ENCODE measurements around the gene STC2.
"Not testable (repeated sequence)": the region's sequence is repeated elsewhere in the genome, so short reads cannot be mapped to it uniquely, and the experiment has no call there.

Gene STC2

DNA sequence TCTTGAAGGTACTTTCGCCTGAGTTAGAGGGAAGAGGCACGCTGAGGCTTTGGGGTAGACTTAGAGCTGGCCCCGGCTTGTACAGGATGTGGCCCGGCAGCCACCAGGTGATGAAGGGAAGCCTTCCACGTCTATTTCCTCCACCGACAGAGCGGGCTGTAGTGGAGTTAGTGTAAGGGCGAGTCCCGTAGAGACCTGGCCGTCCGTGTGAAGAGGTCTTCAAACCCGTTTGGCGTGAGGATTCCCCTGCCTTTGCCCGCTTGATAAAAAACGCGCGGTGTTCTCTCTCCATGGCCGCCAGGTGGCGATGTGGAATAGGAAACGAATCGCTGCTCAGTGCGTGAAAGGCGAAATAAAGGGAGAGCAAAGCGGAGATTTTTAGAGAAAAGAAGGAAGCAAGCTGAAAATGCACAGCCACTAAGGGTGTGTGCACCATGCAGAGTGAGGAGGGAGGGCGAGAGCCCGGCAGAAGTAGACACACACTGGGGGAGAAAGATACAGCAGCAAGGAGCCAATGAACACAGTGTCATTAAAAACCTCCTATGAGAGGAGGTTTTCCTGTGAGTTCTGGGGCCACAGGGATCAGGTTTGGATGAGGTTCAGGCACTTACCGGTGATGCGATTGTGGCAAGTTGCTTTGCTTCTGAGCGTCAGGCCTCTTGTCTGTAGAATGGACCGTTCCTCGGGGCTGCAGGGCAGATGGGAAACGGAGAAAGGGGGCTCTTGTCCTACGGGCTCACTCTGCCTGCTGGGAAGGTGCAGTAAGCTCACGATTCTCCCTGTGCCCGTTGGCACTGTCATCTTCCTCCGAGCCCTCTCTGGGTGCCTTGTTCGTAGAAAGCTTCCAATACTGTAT is 34.2 kb downstream of the STC2 start:
- peak; percentile 55 to 56 for DNase-seq

DNA sequence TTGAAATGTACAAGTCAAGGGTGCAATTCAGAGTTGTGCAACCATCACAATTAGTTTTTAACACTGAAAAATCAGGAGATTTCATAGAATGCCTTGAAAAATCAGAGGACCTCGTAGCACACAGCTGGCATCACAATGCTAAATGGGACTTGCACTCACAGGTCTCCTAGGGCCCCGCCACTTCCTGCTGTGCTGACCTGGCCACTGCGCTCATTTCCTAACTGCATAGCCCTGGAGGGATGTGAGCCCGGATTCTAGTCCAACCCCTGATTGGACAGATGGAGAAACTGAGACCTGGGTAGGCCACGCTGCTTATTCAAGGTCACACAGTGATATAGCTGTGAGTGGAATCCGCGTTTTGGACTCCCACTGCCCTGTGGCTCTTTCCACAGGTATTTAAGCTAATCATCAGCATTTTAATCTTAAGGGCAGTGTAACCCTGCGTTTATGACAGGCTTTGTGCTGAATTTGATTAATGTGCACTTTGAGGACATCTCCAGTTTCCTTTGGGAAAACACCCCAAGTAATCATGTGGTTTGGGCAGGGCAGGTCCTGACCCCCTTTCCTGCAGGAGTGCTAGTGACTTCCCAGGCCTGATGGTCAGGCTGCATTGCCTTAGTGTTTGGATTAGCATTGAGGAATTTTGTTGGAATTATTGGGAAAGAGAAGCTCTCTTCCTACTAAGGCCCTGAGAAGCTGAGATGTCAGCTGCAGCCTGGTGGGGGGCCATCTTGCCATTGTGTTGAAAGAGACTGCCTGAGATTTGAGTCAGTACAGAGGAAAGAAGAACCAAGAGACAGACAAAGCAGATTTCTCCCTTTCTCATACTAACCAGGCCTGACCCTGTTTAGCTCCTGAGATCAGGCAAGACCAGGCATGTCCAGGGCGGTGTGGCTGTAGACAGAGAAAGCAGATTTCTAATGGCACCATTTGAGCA is 36.2 kb downstream of the STC2 start:
- no peak for DNase-seq

DNA sequence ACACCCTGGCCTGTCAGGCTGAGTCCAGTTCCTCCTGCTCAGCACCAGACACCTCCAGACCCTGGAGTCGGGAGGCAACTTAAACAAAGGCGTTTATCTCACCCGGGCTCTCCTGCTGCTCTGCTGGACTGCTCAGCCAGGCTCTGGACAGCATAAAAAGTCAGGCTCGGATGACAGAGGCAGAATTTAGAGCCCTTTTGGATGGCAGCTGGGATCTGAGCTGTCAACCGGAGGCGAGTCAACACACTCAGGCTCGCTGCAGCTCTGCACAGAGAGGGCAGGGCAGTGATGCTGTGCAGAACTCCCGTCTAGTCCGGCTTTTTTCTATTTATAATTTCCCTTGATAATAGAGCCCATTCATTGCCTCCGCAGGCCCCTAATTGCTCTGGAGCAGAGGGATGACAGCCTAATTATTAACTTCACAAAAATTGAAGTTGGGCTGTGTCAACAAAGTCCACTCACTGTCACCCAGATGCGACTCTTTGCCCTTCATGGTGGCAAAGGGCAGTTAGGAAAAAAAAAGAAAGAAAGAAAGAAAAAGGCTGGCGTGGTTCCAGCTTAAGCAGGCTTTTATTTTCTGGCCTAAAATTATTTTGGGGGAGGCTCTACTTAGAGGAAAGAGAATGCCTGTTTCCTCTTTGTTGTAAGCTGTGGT is 37.6 kb downstream of the STC2 start:
- no peak for DNase-seq

DNA sequence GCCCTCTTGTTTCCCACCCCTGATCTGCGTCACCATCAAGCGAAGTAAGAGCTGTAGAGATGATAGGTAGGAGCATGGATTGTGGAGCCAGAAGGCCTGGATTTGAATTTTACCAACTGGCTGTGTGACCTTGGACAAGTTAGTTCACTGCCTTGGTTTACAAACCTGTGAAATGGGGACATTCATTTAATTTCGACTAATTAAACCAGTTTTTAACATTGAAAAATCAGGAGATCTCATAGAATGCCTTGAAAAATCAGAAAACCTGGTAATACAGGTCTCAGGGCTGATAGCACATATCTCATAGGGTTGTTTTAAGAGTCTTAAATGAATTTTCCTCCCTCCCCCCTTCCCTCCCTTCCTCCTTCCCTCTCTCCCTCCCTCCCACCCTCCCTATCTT is 38.8 kb downstream of the STC2 start:
- DNase-seq: no peak

DNA sequence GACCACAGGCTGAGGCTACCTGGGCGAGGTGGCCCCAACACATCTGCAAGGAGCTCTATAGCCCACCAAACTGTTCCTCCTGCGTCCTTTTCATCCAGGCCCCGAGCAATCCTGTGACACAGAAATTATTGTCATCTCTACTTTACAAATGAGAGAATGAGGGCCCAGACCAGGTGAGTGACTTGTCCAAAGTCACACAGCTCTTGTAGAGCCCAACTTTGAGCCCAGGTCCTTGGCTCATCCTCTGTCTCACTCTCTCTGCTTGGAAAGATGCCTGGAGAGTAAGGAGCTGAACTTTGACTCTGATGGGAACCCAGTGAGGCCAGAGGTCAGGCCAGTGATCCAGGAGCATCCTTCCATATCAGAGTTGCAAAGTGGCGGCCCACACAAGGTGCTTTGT is 39.6 kb downstream of the STC2 start:
- no peak for DNase-seq

DNA sequence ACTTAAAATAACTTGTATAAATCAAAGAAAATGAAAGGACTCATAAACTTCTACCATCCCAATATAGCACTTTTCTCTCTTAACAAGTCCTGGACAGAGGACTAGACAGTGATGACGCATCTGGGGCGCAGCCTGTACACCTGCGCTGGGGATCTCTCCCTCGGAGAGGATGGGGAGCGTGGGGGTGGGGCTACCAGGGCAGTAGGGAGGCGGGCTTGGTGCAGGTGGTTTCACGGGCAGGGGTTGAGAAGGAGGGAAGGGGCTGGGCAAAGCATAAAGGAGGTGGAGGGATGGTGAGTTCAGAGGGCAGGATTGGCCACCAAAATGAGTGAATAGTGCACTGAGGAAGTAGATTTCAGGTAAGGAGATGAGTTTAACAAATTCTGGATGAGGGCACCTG is 41.1 kb downstream of the STC2 start:
- DNase-seq: no peak

DNA sequence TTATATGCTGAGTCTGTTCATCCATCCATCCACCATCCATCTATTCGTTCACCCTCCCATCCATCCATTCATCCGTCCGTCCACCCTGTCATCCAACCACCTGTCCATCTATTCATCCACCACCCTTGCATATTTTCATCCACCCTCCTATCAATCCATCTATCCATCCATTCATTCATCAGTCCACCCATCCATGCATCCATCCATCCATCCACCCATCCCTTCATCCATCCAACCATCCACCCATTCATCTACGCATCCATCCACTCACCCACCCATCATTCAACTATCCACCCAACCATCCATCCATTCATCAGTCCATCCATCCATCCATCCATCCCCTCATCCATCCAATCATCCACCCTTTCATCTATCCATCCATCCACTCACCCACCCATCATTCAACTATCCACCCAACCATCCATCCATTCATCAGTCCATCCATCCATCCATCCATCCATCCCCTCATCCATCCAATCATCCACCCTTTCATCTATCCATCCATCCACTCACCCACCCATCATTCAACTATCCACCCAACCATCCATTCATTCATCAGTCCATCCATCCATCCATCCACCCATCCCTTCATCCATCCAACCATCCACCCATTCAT is 43.8 kb downstream of the STC2 start:
- not testable (repeated sequence) for DNase-seq

DNA sequence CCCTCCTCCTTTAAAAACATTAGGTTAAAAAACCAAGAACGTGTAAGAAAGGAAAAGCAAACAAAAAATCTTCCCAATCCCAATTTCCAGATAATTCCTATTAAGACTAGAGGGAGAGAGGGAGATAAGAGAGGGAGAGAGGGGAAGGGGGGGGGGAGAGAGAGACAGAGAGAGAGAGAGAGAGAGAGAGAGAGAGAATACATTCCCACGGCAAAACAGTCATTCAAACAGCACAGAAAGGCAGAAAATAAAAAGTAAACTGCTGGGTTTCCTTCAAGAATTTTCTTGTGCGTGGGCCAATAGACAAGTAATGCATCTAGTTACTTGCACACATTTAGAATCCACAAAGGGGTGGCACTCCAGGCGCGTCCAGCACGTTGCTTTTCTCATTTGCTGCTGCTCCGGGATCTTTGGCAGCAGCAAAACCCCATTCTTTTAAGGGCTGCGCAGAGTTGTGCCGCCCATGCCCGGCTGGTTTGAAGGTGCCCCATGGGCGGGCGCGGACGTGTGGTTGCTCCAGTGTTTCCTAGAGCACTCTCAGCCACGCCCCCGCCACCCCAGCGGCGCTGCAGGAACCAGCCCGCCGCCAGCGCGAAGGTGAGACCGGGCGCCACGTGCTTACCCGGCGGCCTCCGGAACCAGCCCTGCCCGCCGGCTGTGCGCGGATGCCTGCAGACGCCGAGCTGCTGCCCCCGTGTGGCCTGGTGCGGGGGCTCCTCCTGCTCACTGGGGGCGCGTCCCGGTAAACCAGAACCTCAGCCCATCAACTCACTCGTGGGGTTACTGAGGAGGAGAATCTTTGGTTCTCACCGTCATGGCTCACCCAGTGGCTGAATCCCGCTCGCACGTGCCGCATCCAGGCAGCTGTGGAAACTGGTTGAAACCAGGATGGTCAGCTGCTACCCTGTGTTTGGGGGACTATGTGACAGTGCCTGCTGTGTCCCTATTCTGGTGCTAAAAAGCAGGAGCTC is 44.6 kb downstream of the STC2 start:
- peak; percentile 56 to 59 for DNase-seq

DNA sequence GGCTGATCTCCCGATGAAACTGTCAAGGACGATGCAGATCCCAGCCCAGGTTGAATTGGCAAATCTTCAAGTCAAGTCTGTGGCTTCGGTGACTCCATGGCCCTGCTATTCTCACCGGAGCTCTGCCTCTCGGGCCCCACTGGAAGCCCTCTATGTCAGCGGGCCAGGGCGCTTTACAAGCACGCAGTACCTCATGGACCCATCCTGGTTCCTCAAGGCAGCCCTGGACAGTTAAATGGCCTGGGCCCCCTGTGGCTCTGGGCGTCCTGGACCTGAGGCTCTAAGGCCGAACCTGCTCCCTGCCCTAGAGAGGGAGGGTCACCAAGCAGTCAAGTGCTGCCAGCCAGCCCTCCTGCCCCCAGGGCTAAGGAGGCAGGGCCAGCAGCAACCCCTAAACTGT is 45.3 kb downstream of the STC2 start:
- no peak for DNase-seq

DNA sequence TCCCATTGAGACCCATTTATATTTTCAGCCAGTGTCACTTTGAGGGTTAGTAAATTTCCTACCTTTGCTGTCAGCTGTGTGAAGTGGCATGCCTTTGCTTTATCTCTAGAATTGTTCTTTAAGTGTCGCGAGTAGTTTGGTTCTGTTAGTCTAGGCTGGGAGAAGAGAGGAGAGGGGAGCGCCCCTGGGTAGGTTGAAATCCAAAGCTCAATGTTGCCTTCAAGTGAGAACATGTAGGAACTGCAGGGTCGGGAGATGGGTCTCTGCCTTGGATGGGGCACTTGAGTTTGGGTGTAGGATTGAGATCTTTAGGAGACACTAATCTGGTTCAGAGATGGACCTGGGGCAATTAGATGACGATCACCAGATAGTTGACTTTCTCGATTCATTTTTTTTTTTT is 46.3 kb downstream of the STC2 start:
- DNase-seq: no peak

DNA sequence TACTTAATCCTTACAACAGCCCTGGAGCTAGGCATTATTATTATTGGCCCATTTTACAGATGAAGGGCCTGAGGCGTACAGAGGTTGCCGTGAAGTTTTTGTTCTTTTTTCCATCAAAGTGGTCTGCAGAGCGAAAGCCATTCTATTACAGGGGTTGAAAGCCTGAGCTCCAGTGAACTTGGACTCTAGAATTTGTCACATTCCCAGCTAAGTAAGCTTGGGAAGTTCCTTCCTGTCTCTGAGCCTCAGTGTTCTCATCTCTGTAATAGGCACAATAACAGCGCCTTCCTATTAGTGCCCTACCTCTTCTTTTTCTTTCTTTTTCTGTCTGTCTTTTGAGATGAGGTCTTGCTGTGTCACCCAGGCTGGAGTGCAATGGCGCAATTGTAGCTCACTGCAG is 49.0 kb downstream of the STC2 start:
- DNase-seq: no peak

DNA sequence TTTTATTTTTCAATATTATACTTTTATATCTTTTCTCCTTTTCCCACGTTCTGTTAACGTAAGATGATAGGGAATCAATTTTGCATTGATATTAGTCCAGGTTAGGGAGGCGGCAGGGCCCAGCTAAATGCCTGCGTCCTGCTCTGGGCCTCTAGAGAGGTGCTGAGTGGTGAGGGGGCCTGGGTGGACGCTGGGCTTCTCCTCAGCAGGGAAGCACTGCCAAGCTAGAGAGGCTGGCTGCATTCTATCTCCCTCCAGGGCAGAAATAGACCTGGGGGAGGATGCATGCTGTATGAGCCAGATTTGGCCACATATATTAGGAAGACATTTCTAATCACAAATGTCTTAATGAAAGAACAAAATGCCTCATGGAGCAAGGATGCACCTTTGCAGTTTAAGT is 49.6 kb downstream of the STC2 start:
- no peak for DNase-seq

DNA sequence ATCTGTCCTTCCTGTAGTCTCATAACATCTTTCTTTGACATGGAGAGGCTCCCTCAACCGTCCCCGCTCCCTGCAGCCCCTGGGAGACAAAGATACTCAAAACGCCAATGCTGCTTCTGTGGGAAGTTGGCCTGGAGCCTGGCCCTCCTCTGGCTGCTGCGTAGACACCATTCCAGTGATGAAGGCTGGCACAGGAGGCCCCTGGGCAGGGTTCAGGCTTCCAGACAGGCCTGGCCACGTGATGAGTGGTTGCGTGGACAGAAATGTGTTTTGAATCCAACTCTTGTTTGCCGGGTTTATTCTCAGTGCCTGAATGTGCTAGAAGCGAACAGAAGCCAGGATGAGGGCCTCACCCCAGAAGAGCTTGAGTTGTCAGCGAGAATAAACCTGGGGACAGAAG is 50.0 kb downstream of the STC2 start:
- DNase-seq: no peak

DNA sequence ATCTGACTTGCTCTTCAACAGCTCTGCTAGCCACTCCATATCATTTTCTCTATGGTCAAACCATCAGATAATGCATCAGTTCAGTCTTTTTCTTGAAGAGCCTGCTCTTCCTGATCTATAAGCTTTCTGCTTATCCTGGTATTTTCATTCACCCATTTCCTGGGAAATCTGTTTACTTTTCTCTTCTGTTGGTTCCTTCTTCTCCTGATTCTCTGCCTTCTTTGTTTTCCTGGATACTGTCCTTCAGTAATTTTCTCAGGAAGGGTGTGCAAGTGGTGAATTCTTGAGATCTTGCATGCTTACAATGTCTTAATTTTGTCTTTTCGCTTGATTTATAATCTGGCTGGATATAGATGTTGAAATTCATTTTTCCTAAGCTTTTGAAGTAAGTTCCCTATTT is 53.4 kb downstream of the STC2 start:
- DNase-seq: no peak

DNA sequence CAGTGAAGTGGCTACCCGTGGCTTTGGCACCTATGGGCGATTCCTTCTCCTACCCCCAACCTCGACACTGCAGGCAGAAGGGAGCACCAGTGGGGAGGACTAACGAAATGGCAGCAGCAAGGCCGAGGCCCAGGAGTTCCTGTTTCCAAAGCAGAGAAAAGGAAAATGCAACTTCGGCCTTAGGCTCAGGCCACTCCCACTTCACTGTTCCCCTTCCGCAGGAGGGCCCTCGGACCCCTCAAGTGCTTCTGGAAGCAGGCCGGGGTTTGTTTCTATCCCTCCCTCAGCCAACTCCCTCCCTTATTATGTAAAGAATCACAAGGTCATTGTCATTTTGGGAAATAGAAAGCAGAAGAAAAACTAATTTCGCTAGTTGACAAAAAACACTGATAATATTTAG is 56.8 kb downstream of the STC2 start:
- no peak for DNase-seq

DNA sequence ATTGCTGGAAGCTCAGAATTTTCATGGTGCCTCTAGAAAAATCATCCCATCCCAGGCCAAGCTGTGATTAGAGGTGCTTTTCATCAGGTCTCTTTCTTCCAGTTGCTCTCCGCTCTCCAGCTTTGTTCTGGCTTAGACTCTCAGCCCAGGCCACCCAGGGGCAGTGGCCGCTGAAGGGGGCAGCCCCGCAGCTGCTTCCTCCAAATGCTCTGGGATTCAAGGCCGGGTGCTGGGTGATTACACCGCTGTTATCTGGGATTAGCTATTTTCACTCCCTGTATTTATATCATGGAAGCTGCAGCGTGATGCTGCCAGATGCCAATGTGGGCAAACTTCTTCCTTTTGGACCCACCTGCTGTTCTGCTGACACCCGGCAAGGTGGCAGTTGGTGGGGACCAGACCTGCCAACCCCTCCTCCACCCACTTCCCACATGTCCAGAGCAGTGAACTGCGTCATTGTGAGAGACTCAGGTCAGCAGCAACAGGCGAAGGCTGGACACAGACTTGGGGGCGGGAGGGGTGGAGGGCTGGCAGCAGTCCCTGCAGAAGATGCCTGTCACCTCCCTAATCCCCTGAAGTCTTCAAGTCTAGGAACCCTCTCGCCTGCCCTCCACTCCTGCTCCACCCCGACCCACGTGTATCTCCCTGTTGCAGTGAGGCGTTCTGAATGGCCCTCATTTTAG is 59.3 kb downstream of the STC2 start:
- DNase-seq: no peak

DNA sequence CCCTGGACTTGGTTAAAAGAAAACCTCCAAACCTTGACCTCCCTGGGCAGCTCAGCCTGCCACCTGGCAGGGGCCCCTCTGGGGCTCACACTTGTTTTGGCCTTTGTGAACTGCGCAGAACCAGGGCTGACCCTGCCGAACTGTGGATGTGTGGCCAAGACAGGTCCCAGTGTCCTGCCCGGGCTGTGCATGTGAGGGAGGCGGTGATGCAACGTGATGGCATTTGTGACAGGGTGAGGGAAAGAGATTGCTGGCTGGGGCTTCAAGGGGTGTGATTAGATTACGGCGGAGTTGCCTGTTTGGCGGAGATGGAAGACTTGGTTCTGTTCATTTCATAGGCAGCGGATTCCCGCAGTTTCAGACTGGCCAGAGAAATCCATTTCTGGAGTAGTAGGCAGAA is 62.8 kb downstream of the STC2 start:
- no peak for DNase-seq

Measured in CD4-positive, alpha-beta T cell treated with Interleukin-4 for 1 hour (primary cell).